Stimulated activated CD4-positive, alpha-beta T cell treated with anti-CD3 and anti-CD28 coated beads, Interleukin-4, amount 100 ng/mL, for 1 hour (primary cell): Measurements from ENCODE around the gene IL36RN.

Experiments used
- DNase-seq: peaks from one replicate; pipeline ENCODE4 v3.0.0-alpha.2; 2020

The IL36RN gene

GRCh38 chr2:113058998-113059960 lies at the start of gene IL36RN:
TSS of gene IL36RN (plus strand) at chr2:113059198. CDS start at chr2:113059439, 241 bp downstream.
- DNase-seq = no peak

GRCh38 chr2:113009622-113010021 lies 49.4 kb upstream of the IL36RN start:
- DNase-seq = no peak

- DNase-seq = no peak
These were observed 48.9 kb upstream of the IL36RN start for GRCh38 chr2:113010088-113010487.

GRCh38 chr2:113011108-113011507 lies 47.9 kb upstream of the IL36RN start:
- no peak for DNase-seq

- DNase-seq = no peak
These were observed 46.3 kb upstream of the IL36RN start for GRCh38 chr2:113012436-113013335.

- DNase-seq = no peak
These were observed 45.7 kb upstream of the IL36RN start for GRCh38 chr2:113013336-113013661.

- no peak for DNase-seq
These were observed 44.9 kb upstream of the IL36RN start for GRCh38 chr2:113014067-113014466.

GRCh38 chr2:113015042-113015441 lies 44.0 kb upstream of the IL36RN start:
- no peak for DNase-seq

GRCh38 chr2:113015655-113016054 lies 43.3 kb upstream of the IL36RN start:
- DNase-seq = no peak

GRCh38 chr2:113018509-113018908 lies 40.5 kb upstream of the IL36RN start:
- no peak for DNase-seq

GRCh38 chr2:113021312-113021711 lies 37.7 kb upstream of the IL36RN start:
- DNase-seq = no peak

GRCh38 chr2:113024764-113025163 lies 34.2 kb upstream of the IL36RN start:
- DNase-seq = no peak

- DNase-seq = no peak
These were observed 33.3 kb upstream of the IL36RN start for GRCh38 chr2:113025737-113026136.

- no peak for DNase-seq
These were observed 31.3 kb upstream of the IL36RN start for GRCh38 chr2:113027691-113028090.

- DNase-seq = no peak
These were observed 30.9 kb upstream of the IL36RN start for GRCh38 chr2:113028112-113028511.

GRCh38 chr2:113032737-113033136 lies 26.3 kb upstream of the IL36RN start:
- DNase-seq = no peak

GRCh38 chr2:113034016-113034415 lies 25.0 kb upstream of the IL36RN start:
- DNase-seq = no peak

GRCh38 chr2:113036763-113037162 lies 22.2 kb upstream of the IL36RN start:
- DNase-seq = no peak

- DNase-seq = no peak
These were observed 20.7 kb upstream of the IL36RN start for GRCh38 chr2:113038291-113038690.

- DNase-seq = no peak
These were observed 19.8 kb upstream of the IL36RN start for GRCh38 chr2:113039158-113039557.

- no peak for DNase-seq
These were observed 19.3 kb upstream of the IL36RN start for GRCh38 chr2:113039719-113040118.

GRCh38 chr2:113041871-113042270 lies 17.1 kb upstream of the IL36RN start:
- DNase-seq = no peak

GRCh38 chr2:113046465-113046864 lies 12.5 kb upstream of the IL36RN start:
- DNase-seq = no peak
